HEK293 (cell line): Measurements from ENCODE around the gene PARD3.
A peak's percentile ranks its signal among the peaks of the same experiment; 100 is the strongest.

Source experiments
- CTCF ChIA-PET: fragments of 350-600 bp; formaldehyde crosslinking; extraction: SDS; loops from one replicate; lab custom pipeline; 2021; ENCODE audit warnings: antibody characterized with exemption; lab: Yijun Ruan, JAX
- POLR2A ChIA-PET: fragments of 300-600 bp; formaldehyde crosslinking; extraction: SDS; loops from one replicate; lab custom pipeline; 2020; ENCODE audit warnings: antibody characterized with exemption, inconsistent platforms; lab: Yijun Ruan, JAX
- H3K27ac ChIP-seq: fragments of 200-500 bp; sonication (Bioruptor generic); 2 replicates; pipeline ENCODE4 v1.5.1; 2014; ENCODE audit warnings: low read depth, low read length, control low read depth, inconsistent platforms; ENCODE audit errors: extremely low read depth
- H3K36me3 ChIP-seq, 2 experiments: fragments of 200-500 bp in 1 of 2; sonication (Bioruptor generic) in 1 of 2; 1 replicate in 1 of 2; 2 replicates in 1 of 2; pipeline ENCODE4 v1.5.1; 2014 to 2017; ENCODE audit warnings: inconsistent platforms in 2 of 2, low read length in 2 of 2; ENCODE audit not compliant: control insufficient read depth in 2 of 2, insufficient read depth in 1 of 2
- H3K4me1 ChIP-seq: fragments of 200-500 bp; sonication (Bioruptor generic); 2 replicates; pipeline ENCODE4 v1.5.1; 2014; ENCODE audit warnings: mild to moderate bottlenecking, low read length, inconsistent platforms; ENCODE audit not compliant: control insufficient read depth, insufficient read depth
- H3K4me3 ChIP-seq: 2 replicates; pipeline ENCODE4 v1.5.1; 2011; ENCODE audit warnings: low read depth, mild to moderate bottlenecking, control low read depth, low read length, moderate library complexity
- H3K9me3 ChIP-seq: fragments of 200-500 bp; sonication (Bioruptor generic); 2 replicates; pipeline ENCODE4 v1.5.1; 2014; ENCODE audit warnings: low read depth, low read length, inconsistent platforms; ENCODE audit not compliant: control insufficient read depth, insufficient read depth
- BCL11B ChIP-seq: fragments of 450-650 bp; formaldehyde crosslinking; IDR thresholded peaks from 2 replicates; pipeline ENCODE4 v1.5.1; 2016; ENCODE audit warnings: low read depth, missing biosample characterization, missing genetic modification characterization
- GLI2 ChIP-seq: fragments of 450-650 bp; formaldehyde crosslinking; IDR thresholded peaks from 2 replicates; pipeline ENCODE4; 2017; ENCODE audit warnings: missing biosample characterization, missing genetic modification characterization, low read depth, borderline replicate concordance
- HOXA7 ChIP-seq: sonication (generic); formaldehyde crosslinking; IDR thresholded peaks from 2 replicates; pipeline ENCODE4 v1.8.1; 2022; ENCODE audit warnings: missing genetic modification reagents, borderline replicate concordance
- MEIS1 ChIP-seq: sonication (generic); formaldehyde crosslinking; IDR thresholded peaks from 2 replicates; pipeline ENCODE4 v1.8.1; 2022; ENCODE audit warnings: missing genetic modification reagents, mild to moderate bottlenecking, borderline replicate concordance
- MYNN ChIP-seq: fragments of 450-650 bp; formaldehyde crosslinking; IDR thresholded peaks from 2 replicates; pipeline ENCODE4 v1.5.1; 2016; ENCODE audit warnings: missing biosample characterization, missing genetic modification characterization, borderline replicate concordance
- OSR2 ChIP-seq: fragments of 450-650 bp; formaldehyde crosslinking; IDR thresholded peaks from 2 replicates; pipeline ENCODE4 v1.5.1; 2016; ENCODE audit warnings: missing biosample characterization, missing genetic modification characterization
- SP3 ChIP-seq: fragments of 450-650 bp; formaldehyde crosslinking; IDR thresholded peaks from 2 replicates; pipeline ENCODE4 v1.5.1; 2016; ENCODE audit warnings: missing biosample characterization, missing genetic modification characterization
- ZBTB48 ChIP-seq: fragments of 450-650 bp; formaldehyde crosslinking; IDR thresholded peaks from 2 replicates; pipeline ENCODE4 v1.5.1; 2016; ENCODE audit warnings: missing biosample characterization, missing genetic modification characterization
- ZBTB8A ChIP-seq: fragments of 450-650 bp; formaldehyde crosslinking; IDR thresholded peaks from 2 replicates; pipeline ENCODE4 v1.5.1; 2016; ENCODE audit warnings: missing biosample characterization, missing genetic modification characterization
- ZFHX2 ChIP-seq: fragments of 450-650 bp; formaldehyde crosslinking; conservative IDR thresholded peaks from 2 replicates; pipeline ENCODE4 v1.5.1; 2016; ENCODE audit warnings: missing biosample characterization, missing genetic modification characterization
- ZFP69B ChIP-seq: fragments of 450-650 bp; formaldehyde crosslinking; IDR thresholded peaks from 2 replicates; pipeline ENCODE4 v1.5.1; 2016; ENCODE audit warnings: missing biosample characterization, missing genetic modification characterization
- ZNF121 ChIP-seq: fragments of 450-650 bp; formaldehyde crosslinking; IDR thresholded peaks from 2 replicates; pipeline ENCODE4 v1.5.1; 2016; ENCODE audit warnings: missing biosample characterization, missing genetic modification characterization
- ZNF138 ChIP-seq: fragments of 450-650 bp; formaldehyde crosslinking; IDR thresholded peaks from 2 replicates; pipeline ENCODE4 v1.5.1; 2016; ENCODE audit warnings: missing biosample characterization, missing genetic modification characterization, borderline replicate concordance
- ZNF146 ChIP-seq: fragments of 450-650 bp; formaldehyde crosslinking; IDR thresholded peaks from 2 replicates; pipeline ENCODE4 v1.5.1; 2016; ENCODE audit warnings: missing biosample characterization, missing genetic modification characterization
- ZNF155 ChIP-seq: fragments of 450-650 bp; formaldehyde crosslinking; IDR thresholded peaks from 2 replicates; pipeline ENCODE4 v1.5.1; 2016; ENCODE audit warnings: missing biosample characterization, missing genetic modification characterization
- ZNF248 ChIP-seq: fragments of 450-650 bp; formaldehyde crosslinking; IDR thresholded peaks from 2 replicates; pipeline ENCODE4 v1.5.1; 2017; ENCODE audit warnings: missing biosample characterization, missing genetic modification characterization
- ZNF449 ChIP-seq: fragments of 450-650 bp; formaldehyde crosslinking; IDR thresholded peaks from 2 replicates; pipeline ENCODE4 v1.5.1; 2017; ENCODE audit warnings: missing biosample characterization, mild to moderate bottlenecking, missing genetic modification characterization, moderate library complexity
- ZNF571 ChIP-seq: fragments of 450-650 bp; formaldehyde crosslinking; IDR thresholded peaks from 2 replicates; pipeline ENCODE4 v1.5.0; 2017; ENCODE audit warnings: missing biosample characterization, missing genetic modification characterization
- ZNF596 ChIP-seq: fragments of 450-650 bp; IDR thresholded peaks from 2 replicates; pipeline ENCODE4 v1.5.0; 2018; ENCODE audit warnings: missing biosample characterization, mild to moderate bottlenecking, missing genetic modification characterization, moderate library complexity
- ZNF654 ChIP-seq: fragments of 450-650 bp; formaldehyde crosslinking; IDR thresholded peaks from 2 replicates; pipeline ENCODE4 v1.5.1; 2016; ENCODE audit warnings: low read depth, missing biosample characterization, missing genetic modification characterization
- ZNF747 ChIP-seq: fragments of 450-650 bp; formaldehyde crosslinking; IDR thresholded peaks from 2 replicates; pipeline ENCODE4 v1.5.1; 2016; ENCODE audit warnings: missing biosample characterization, missing genetic modification characterization
- ZNF768 ChIP-seq: fragments of 450-650 bp; formaldehyde crosslinking; IDR thresholded peaks from 2 replicates; pipeline ENCODE4 v1.5.1; 2018; ENCODE audit warnings: missing biosample characterization, mild to moderate bottlenecking, missing genetic modification characterization
- ZNF777 ChIP-seq: fragments of 450-650 bp; formaldehyde crosslinking; IDR thresholded peaks from 2 replicates; pipeline ENCODE4 v1.5.1; 2017; ENCODE audit warnings: missing biosample characterization, missing genetic modification characterization, borderline replicate concordance
- TF ChIP-seq, protein P1 (sequence below): fragments of 450-650 bp; formaldehyde crosslinking; IDR thresholded peaks from 2 replicates; pipeline ENCODE4 v1.5.1; 2017; ENCODE audit warnings: missing biosample characterization, missing genetic modification characterization
- TF ChIP-seq, protein P2 (sequence below): fragments of 450-650 bp; formaldehyde crosslinking; IDR thresholded peaks from 2 replicates; pipeline ENCODE4 v1.5.1; 2016; ENCODE audit warnings: missing biosample characterization, missing genetic modification characterization

The PARD3 gene

GRCh38 chr10:34677591-34677990 lies 137.5 kb downstream of the PARD3 start:
- TF ChIP-seq ZNF596 (tag by site-specific recombination) (peak; percentile 17; the same call in 1 of the 2 replicates), ZFP69B (no peak)
- TF ChIP-seq, protein P1, sequence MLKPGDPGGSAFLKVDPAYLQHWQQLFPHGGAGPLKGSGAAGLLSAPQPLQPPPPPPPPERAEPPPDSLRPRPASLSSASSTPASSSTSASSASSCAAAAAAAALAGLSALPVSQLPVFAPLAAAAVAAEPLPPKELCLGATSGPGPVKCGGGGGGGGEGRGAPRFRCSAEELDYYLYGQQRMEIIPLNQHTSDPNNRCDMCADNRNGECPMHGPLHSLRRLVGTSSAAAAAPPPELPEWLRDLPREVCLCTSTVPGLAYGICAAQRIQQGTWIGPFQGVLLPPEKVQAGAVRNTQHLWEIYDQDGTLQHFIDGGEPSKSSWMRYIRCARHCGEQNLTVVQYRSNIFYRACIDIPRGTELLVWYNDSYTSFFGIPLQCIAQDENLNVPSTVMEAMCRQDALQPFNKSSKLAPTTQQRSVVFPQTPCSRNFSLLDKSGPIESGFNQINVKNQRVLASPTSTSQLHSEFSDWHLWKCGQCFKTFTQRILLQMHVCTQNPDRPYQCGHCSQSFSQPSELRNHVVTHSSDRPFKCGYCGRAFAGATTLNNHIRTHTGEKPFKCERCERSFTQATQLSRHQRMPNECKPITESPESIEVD (tag by site-specific recombination) = 0 out of 2 replicates have a peak, but pooled peaks have one; percentile 20
- CTCF ChIA-PET = interaction anchor here (0.5 to 1.1 kb wide), 4 partner anchors 46 to 317 kb away, joined by 3 to 5 read pairs (median 4); no protein-coding TSS in a partner anchor
- Histone ChIP-seq H3K27ac (no peak overlapping the region), H3K4me1 (peaks cover 4% of the 10 kb centered on the region; the same call in 1 of the 2 replicates), H3K4me3 (no peak overlapping the region), H3K36me3 (no peaks in the 10 kb centered on the region), H3K9me3 (no peaks in the 10 kb centered on the region)
- POLR2A ChIA-PET = interaction anchor here (1.0 kb wide), 1 partner anchor 17 kb away, joined by 3 read pairs; no protein-coding TSS in a partner anchor

DNA sequence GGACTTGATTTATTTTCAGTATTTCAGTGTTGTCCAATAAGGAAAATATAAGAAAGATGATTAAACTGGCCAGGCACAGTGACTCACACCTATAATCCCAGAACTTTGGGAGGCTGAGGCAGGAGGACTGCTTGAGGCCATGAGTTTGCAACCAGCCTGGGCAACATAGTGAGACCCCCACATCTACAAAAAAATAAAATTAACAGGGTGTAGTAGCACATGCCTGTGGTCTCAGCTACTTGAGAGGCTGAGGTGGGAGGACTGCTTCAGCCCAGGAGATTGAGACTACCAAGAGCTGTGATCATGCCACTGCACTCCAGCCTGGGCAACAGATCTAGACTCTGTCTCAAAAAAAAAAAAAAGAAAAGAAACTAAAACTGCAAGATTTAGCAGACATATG lies 138.0 kb downstream of the PARD3 start:
- no peaks in the 10 kb centered on the region for H3K9me3 ChIP-seq
- CTCF ChIA-PET = interaction anchor here (0.5 to 1.1 kb wide), 4 partner anchors 46 to 318 kb away, joined by 3 to 5 read pairs (median 4); no protein-coding TSS in a partner anchor
- no peaks in the 10 kb centered on the region for H3K36me3 ChIP-seq
- POLR2A ChIA-PET = no interaction called here
- no peak overlapping the region for H3K27ac ChIP-seq
- TF ChIP-seq ZNF155 (tag by site-specific recombination) (no peak), ZNF121 (tag by site-specific recombination) (peak; percentile 69; the same call in 1 of the 2 replicates)
- no peak overlapping the region for H3K4me3 ChIP-seq
- H3K4me1 ChIP-seq = peaks cover 4% of the 10 kb centered on the region; the same call in 1 of the 2 replicates

DNA sequence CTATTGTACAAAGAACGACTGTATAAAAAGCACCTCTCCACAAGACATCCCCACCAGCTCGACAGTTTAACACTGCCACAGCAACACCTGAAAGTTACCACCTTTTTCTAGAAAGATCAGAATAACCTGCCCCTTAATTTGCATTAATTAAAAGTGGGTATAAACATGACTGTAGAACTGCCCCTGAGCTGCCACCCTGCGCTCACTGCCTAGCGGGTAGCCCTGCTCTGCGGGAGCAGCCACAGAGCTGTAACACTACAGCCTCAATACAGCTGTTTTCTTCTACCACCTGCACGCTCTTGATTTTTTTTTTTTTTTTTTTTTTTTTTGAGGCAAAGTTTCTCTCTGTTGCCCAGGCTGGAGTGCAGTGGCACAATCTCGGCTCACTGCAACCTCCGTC lies 140.9 kb downstream of the PARD3 start:
- CTCF ChIA-PET = interaction anchor here (0.6 to 0.8 kb wide), 3 partner anchors 99 to 367 kb away, joined by 3 to 7 read pairs (median 3); no protein-coding TSS in a partner anchor
- TF ChIP-seq ZNF248 (tag by site-specific recombination) (no peak), ZBTB8A (tag by site-specific recombination) (no peak), ZBTB48 (no peak), ZNF777 (tag by site-specific recombination) (no peak), ZNF571 (tag by site-specific recombination) (no peak), ZNF768 (tag by site-specific recombination) (no peak), ZNF654 (no peak), ZNF146 (tag by site-specific recombination) (no peak), ZNF138 (no peak), BCL11B (tag by site-specific recombination) (no peak), MYNN (tag by site-specific recombination) (no peak), GLI2 (tag by site-specific recombination) (no peak), HOXA7 (no peak), MEIS1 (CRISPR knock-in tag) (no peak), ZNF449 (tag by site-specific recombination) (no peak), OSR2 (tag by site-specific recombination) (no peak), SP3 (no peak), ZNF747 (tag by site-specific recombination) (no peak), ZFHX2 (tag by site-specific recombination) (no peak)
- TF ChIP-seq, protein P2, sequence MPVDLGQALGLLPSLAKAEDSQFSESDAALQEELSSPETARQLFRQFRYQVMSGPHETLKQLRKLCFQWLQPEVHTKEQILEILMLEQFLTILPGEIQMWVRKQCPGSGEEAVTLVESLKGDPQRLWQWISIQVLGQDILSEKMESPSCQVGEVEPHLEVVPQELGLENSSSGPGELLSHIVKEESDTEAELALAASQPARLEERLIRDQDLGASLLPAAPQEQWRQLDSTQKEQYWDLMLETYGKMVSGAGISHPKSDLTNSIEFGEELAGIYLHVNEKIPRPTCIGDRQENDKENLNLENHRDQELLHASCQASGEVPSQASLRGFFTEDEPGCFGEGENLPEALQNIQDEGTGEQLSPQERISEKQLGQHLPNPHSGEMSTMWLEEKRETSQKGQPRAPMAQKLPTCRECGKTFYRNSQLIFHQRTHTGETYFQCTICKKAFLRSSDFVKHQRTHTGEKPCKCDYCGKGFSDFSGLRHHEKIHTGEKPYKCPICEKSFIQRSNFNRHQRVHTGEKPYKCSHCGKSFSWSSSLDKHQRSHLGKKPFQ = no peak
- TF ChIP-seq, all 188 proteins: peak for 0
- no peak overlapping the region for H3K27ac ChIP-seq
- no peaks in the 10 kb centered on the region for H3K4me1 ChIP-seq
- H3K36me3 ChIP-seq = no peaks in the 10 kb centered on the region
- no peaks in the 10 kb centered on the region for H3K9me3 ChIP-seq
- POLR2A ChIA-PET = no interaction called here
- H3K4me3 ChIP-seq = no peak overlapping the region
